Measurements from ENCODE around the gene ZNF214. TPM values are rescaled to one million over a fixed set of nuclear protein-coding genes. Genes with fewer than 3 reads are reported as not detected.
"Not testable (repeated sequence)": the region's sequence is repeated elsewhere in the genome, so short reads cannot be mapped to it uniquely, and the experiment has no call there.

The ZNF214 gene
- total and polyA plus RNA-seq, 8 donors, result 2.0 to 10.3 (median 8.5) TPM

DNA sequence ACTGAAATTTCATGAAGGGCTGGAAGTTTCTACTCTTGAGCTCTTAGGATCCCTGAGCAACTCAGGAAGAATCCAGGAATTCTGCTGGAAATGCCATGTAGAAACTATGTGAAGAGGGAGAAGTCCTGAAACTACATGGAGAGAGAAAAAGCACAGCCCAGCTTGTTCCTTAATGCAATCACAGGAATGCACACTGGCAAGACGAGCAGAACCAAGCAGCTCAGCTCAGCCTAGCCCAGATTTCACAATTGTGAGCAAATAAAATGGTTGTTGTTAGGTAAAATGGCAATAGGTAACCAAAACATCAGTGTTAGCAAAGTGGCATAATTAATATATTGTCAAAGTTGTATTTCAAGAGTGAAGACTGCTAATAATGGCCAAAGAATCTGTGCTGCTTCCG, 28.1 kb downstream of the ZNF214 start:
- Histone ChIP-seq H3K4me3 (no peak overlapping the region), H3K27ac (no peak overlapping the region), H3K36me3 (no peaks in the 10 kb centered on the region), H3K9me3 (no peaks in the 10 kb centered on the region), H3K27me3 (no peaks in the 10 kb centered on the region), H3K4me1 (no peaks in the 10 kb centered on the region)
- intact Hi-C loops (cut with DNase I), result no loop called here
- TF ChIP-seq, protein P1, sequence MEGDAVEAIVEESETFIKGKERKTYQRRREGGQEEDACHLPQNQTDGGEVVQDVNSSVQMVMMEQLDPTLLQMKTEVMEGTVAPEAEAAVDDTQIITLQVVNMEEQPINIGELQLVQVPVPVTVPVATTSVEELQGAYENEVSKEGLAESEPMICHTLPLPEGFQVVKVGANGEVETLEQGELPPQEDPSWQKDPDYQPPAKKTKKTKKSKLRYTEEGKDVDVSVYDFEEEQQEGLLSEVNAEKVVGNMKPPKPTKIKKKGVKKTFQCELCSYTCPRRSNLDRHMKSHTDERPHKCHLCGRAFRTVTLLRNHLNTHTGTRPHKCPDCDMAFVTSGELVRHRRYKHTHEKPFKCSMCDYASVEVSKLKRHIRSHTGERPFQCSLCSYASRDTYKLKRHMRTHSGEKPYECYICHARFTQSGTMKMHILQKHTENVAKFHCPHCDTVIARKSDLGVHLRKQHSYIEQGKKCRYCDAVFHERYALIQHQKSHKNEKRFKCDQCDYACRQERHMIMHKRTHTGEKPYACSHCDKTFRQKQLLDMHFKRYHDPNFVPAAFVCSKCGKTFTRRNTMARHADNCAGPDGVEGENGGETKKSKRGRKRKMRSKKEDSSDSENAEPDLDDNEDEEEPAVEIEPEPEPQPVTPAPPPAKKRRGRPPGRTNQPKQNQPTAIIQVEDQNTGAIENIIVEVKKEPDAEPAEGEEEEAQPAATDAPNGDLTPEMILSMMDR (IDR thresholded peaks at IDR 0.05), result no peak
- DNase-seq (no peak), ATAC-seq (peak; percentile 52)

DNA sequence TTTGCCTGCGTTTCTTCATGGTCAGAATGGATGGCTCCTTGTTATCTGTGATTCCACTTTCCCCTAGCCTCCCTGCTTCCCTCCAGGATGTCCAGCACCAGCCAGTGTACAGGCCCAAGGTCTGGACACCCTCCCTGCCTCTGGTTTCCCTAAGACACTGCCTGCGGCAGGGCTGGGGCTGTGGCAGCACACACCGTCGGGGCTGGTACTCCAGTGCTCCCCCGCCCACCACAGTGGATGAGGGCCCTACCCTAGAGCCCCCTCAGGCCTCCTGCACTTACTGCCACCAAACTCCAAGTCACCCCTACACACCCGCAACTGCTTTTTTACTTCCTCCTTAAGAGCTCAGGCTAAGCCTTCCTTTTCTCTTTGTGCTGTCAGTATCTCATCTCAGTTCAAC, 28.9 kb downstream of the ZNF214 start:
- intact Hi-C loops (cut with DNase I), result no loop called here
- H3K9me3 ChIP-seq, result no peaks in the 10 kb centered on the region
- H3K4me1 ChIP-seq, result no peaks in the 10 kb centered on the region
- no peaks in the 10 kb centered on the region for H3K36me3 ChIP-seq
- DNase-seq (peak in 1 of 4 donors; percentile 51), ATAC-seq (no peak)
- H3K4me3 ChIP-seq, result no peak overlapping the region
- H3K27ac ChIP-seq, result no peak overlapping the region
- TF ChIP-seq, protein P1 (IDR thresholded peaks at IDR 0.05), result no peak
- H3K27me3 ChIP-seq, result no peaks in the 10 kb centered on the region

DNA sequence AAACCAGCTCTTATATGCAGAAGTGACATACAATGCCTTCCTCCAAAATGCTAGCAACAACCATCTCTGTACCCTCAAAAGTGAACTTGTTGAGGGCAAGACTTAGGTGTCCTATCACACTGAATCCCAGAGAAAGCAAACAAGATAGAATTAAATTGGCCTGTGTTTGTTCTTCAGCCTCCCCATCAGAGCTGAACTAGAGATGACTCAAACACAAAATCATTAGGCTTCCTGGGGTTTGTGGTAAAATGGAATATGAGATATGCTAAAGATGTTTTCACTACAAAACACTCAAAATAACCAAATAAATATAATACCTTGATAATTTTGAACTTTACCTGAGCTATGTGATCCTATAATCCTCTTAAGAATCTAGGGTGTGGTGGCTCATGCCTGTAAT, 31.6 kb downstream of the ZNF214 start:
- Histone ChIP-seq H3K4me1 (no peaks in the 10 kb centered on the region), H3K27ac (no peak overlapping the region), H3K27me3 (no peaks in the 10 kb centered on the region), H3K4me3 (no peak overlapping the region), H3K9me3 (no peaks in the 10 kb centered on the region), H3K36me3 (no peaks in the 10 kb centered on the region)
- TF ChIP-seq, protein P1 (IDR thresholded peaks at IDR 0.05), result no peak
- no peak for DNase-seq
- intact Hi-C loops (cut with DNase I), result no loop called here
- no peak for ATAC-seq

DNA sequence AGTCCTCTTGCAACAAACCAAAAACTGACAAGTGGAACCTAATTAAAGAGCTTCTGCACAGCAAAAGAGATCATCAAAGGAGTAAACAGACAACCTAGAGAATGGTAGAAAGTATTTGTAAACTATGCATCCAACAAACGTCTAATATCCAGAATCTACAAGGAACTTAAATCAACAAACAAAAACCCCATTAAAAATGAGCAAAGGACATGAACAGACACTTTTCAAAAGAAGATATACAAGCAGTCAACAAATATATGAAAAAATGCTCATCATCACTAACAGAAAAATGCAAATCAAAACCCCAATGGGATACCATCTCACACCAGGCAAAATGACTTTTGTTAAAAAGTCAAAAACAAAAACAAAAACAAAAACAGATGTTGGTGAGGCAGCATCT, 33.7 kb downstream of the ZNF214 start:
- Histone ChIP-seq H3K9me3 (no peaks in the 10 kb centered on the region), H3K27me3 (no peaks in the 10 kb centered on the region), H3K4me3 (no peak overlapping the region), H3K36me3 (no peaks in the 10 kb centered on the region), H3K27ac (no peak overlapping the region), H3K4me1 (no peaks in the 10 kb centered on the region)
- intact Hi-C loops (cut with DNase I), result no loop called here
- TF ChIP-seq, protein P1 (IDR thresholded peaks at IDR 0.05), result no peak
- no peak for DNase-seq
- no peak for ATAC-seq

DNA sequence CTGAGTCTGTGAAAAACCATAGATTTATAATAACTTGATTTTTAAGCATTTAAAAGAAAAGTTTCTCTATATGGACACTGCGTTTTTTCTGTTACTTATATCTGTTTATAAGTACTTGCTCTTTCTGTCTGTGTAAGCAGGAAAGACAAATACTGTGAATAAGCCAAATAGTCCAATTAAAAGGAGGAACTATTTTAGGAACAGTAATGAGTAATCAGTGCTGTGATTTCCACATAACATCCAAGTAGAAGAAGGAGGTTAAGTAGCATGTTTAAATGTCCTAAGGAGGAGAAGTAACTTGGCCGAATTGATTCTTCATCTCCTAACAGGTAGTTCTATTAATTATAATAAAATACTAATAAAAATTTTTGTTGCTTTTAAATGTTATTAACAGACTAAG, 40.8 kb downstream of the ZNF214 start:
- H3K27me3 ChIP-seq, result no peaks in the 10 kb centered on the region
- no peak overlapping the region for H3K4me3 ChIP-seq
- H3K9me3 ChIP-seq, result no peaks in the 10 kb centered on the region
- no peaks in the 10 kb centered on the region for H3K36me3 ChIP-seq
- H3K27ac ChIP-seq, result no peak overlapping the region
- ATAC-seq (no peak), DNase-seq (no peak)
- intact Hi-C loops (cut with DNase I), result no loop called here
- TF ChIP-seq, protein P1 (IDR thresholded peaks at IDR 0.05), result no peak
- H3K4me1 ChIP-seq, result no peaks in the 10 kb centered on the region

DNA sequence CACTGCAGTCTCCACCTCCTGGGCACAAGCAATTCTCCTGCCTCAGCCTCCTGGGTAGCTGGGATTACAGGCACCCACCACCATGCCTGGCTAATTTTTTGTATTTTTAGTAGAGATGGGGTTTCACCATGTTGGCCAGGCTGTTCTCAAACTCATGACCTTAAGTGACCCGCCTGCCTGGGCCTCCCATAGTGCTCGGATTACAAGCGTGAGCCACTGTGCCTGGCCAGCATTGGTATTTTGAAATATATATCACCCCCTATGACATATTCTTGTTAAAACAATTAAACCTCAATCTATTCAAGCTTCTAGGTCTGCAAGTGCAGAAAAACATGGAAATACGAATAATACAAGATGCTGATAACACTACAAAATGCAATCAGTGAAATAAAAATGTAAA, 50.3 kb downstream of the ZNF214 start:
- H3K27ac ChIP-seq; ATAC-seq; H3K4me1 ChIP-seq; H3K36me3 ChIP-seq; intact Hi-C loops (cut with DNase I); H3K4me3 ChIP-seq; H3K27me3 ChIP-seq: not testable (repeated sequence)
- DNase-seq, result peak in 1 of 4 donors; percentile 25
- H3K9me3 ChIP-seq, result peaks cover 0 to 14% of the 10 kb centered on the region in 2 donors

All from left lung (tissue), 10 donors.